Measurements from ENCODE around the gene MRPL52. TPM values are rescaled to one million over a fixed set of nuclear protein-coding genes. Genes with fewer than 3 reads are reported as not detected.
"Not testable (repeated sequence)": the region's sequence is repeated elsewhere in the genome, so short reads cannot be mapped to it uniquely, and the experiment has no call there.

Gene MRPL52
- total RNA-seq, 1 donor from 2014 or later, result 196 TPM

DNA sequence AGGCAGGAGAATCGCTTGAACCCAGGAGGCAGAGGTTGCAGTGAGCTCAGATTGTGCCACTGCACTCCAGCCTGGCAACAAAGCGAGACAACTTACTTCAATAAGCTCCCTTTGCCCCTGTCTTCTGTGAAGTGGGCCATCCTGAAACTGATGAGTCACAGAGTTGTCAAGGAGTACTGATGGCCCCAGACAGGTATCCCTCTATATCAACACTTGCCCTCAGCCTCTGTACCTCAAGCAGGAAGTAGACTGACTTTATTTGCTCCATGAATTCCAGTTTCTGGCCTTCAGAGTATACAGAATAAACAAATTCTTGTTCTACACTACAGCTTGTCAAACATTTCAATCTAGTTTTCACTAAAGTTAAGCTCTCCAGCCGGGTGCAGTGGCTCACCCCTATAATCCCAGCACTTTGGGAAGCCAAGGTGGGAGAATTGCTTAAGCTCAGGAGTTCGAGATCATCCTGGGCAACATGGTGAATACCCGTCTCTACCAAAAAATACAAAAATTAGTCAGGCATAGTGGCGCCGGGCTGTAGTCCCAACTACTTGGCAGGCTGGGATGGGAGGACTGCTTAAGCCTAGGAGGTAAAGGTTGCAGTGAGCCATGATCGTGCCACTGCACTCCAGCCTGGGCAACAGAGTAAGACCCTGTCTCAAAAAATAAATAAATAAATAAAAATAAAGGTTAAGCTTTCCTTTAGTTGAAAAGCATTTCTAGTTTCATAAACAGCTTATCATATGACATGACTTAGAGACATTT, 25.5 kb downstream of the MRPL52 start:
- Mint-ChIP-seq H3K4me3 (no peak overlapping the region), H3K4me1 (ENCODE audit: low read depth) (peaks cover 49% of the 10 kb centered on the region), H3K9me3 (no peaks in the 10 kb centered on the region), H3K27ac (no peak overlapping the region), H3K36me3 (ENCODE audit: low read depth) (peaks cover 3% of the 10 kb centered on the region), H3K27me3 (ENCODE audit: insufficient read depth) (peaks cover 14% of the 10 kb centered on the region)
- DNase-seq (ENCODE audit: low spot score), result no peak
- intact Hi-C loops (cut with micrococcal nuclease), result loop anchor here (5.0 to 10.0 kb wide), 3 partner anchors 268 to 990 kb away; partner anchors contain the start of gene DAD1

DNA sequence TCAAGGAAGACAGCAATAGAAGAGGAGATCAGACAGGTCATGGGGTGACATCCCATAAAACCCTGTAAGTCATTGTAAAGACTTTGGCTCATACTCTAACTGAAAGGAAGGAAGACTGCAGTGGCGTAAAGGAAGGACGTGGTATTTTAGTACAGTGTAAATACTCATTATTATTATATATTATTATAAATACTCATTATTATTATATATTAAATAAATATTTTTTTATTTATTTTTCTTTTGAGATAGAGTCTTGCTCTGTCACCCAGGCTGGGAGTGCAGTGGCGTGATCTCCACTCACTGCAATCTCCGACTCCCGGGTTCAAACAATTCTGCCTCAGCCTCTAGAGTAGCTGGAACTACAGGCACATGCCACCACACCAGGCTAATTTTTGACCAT, 26.7 kb downstream of the MRPL52 start:
- H3K36me3 Mint-ChIP-seq (ENCODE audit: low read depth), result peaks cover 4% of the 10 kb centered on the region
- H3K27ac Mint-ChIP-seq, result no peak overlapping the region
- H3K4me1 Mint-ChIP-seq (ENCODE audit: low read depth), result peaks cover 45% of the 10 kb centered on the region
- H3K9me3 Mint-ChIP-seq, result peaks cover 2% of the 10 kb centered on the region
- H3K4me3 Mint-ChIP-seq, result no peak overlapping the region
- no peak for DNase-seq (ENCODE audit: low spot score)
- peaks cover 25% of the 10 kb centered on the region for H3K27me3 Mint-ChIP-seq (ENCODE audit: insufficient read depth)
- intact Hi-C loops (cut with micrococcal nuclease), result loop anchor here (10.0 kb wide), 2 partner anchors 862 to 992 kb away; no protein-coding TSS in a partner anchor

DNA sequence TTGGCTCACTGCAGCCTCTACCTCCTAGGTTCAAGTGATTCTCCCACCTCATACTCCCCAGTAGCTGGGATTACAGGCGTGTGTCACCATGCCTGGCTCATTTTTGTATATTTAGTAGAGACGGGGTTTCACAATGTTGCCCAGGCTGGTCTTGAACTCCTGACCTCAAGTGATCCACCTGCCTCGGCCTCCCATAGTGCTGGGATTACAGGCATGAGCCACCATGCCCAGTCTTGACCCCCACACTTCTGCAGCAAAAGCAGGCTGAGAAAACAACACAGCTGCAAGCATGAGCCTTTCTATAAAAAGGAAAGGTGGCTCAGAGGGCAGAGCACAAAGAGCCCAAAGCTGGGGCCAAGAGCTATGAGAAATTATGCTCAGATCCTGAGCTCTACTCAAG, 30.7 kb downstream of the MRPL52 start:
- H3K27ac Mint-ChIP-seq; DNase-seq (ENCODE audit: low spot score); intact Hi-C loops (cut with micrococcal nuclease); H3K36me3 Mint-ChIP-seq (ENCODE audit: low read depth); H3K9me3 Mint-ChIP-seq; H3K4me3 Mint-ChIP-seq: not testable (repeated sequence)
- H3K27me3 Mint-ChIP-seq (ENCODE audit: insufficient read depth), result peaks cover 30% of the 10 kb centered on the region
- H3K4me1 Mint-ChIP-seq (ENCODE audit: low read depth), result peaks cover 21% of the 10 kb centered on the region

DNA sequence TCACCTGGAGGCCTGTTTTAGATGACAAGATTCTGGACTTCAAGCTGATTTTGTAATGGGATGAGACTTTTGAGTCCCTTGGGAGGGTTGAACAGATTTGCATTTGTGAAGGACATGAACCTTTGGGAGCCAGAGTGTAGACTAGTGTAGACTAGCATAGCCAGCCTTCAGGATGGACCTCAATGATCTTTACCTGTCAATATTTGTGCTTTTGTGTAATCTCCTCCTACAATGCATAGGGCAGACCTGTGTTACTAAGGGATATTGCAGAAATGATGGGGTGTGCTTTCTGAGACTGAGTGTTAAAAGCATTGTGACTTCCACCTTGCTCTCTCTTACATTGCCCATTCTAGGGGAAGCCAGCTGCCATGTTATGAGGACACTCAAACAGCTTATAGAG, 32.0 kb downstream of the MRPL52 start:
- peaks cover 7% of the 10 kb centered on the region for H3K36me3 Mint-ChIP-seq (ENCODE audit: low read depth)
- peaks cover 26% of the 10 kb centered on the region for H3K27me3 Mint-ChIP-seq (ENCODE audit: insufficient read depth)
- no peak overlapping the region for H3K27ac Mint-ChIP-seq
- H3K4me3 Mint-ChIP-seq, result no peak overlapping the region
- intact Hi-C loops (cut with micrococcal nuclease), result no loop called here
- H3K4me1 Mint-ChIP-seq (ENCODE audit: low read depth), result peaks cover 16% of the 10 kb centered on the region
- no peak for DNase-seq (ENCODE audit: low spot score)
- peaks cover 8% of the 10 kb centered on the region for H3K9me3 Mint-ChIP-seq

DNA sequence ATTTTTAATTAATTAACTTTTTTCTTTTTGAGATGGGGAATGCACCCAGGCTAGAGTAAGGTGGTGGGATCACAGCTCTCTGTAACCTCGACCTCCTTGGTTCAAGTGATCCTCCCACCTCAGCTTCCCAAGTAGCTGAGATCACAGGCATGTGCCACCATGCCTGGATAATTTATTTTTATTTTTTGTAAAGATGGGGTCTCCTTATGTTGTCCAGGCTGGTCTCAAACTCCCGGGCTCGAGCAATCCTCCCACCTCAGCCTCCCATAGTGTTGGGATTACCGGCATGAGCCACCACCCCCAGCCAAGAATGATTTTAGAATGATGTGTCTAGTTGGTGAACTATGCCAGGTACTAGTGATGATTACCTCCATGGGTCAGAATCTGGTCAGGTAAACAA, 35.3 kb downstream of the MRPL52 start:
- peaks cover 6% of the 10 kb centered on the region for H3K4me1 Mint-ChIP-seq (ENCODE audit: low read depth)
- peaks cover 8% of the 10 kb centered on the region for H3K9me3 Mint-ChIP-seq
- no peak overlapping the region for H3K27ac Mint-ChIP-seq
- no peak overlapping the region for H3K4me3 Mint-ChIP-seq
- peaks cover 16% of the 10 kb centered on the region for H3K27me3 Mint-ChIP-seq (ENCODE audit: insufficient read depth)
- DNase-seq (ENCODE audit: low spot score), result no peak
- H3K36me3 Mint-ChIP-seq (ENCODE audit: low read depth), result peaks cover 7% of the 10 kb centered on the region
- intact Hi-C loops (cut with micrococcal nuclease), result no loop called here

DNA sequence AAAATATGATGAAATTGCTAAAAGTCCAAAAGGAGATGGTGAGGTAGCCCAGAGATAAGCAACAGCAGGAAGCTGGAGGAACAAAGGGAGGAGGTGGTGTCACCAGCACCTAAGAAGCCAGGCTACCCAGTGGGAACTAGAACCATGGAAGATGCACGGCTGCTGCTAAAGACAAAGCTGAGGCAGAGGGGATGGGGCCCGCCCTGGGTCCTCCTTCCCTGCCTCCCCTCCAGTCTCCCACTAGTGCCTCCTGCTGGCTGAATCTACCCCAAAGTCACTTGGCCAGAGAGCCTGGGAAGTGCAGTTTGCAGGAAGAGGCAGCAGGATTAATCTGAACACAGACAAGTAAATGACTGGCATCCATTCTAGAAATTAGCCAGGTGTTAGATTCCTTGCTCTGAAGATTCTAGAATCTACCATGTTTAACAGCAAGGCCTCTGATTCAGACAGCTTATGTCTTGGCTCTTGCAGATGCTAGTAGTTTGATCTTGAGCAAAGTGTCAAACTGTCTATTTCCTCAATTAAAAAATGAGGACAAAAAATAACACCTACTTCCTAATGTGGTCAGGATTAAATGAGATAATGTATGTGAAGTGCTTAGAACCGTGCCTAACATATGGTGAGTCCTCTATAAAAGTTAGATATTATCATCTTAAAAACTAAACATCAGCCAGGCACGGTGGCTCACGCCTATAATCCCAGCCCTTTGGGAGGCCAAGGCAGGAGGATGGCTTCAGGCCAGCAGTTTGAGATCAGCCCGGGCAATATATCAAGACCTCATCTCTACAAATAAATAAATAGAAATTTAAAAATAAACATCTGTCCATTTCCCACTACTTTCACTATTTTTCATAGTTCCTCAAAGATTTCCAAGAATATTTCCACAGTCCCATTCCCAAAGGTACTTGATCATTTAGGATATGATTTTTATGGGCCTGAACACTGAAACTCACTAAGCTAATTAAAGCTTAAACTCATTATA, 36.0 kb downstream of the MRPL52 start:
- intact Hi-C loops (cut with micrococcal nuclease), result no loop called here
- Mint-ChIP-seq H3K27ac (no peak overlapping the region), H3K27me3 (ENCODE audit: insufficient read depth) (peaks cover 12% of the 10 kb centered on the region), H3K36me3 (ENCODE audit: low read depth) (peaks cover 7% of the 10 kb centered on the region), H3K9me3 (peaks cover 8% of the 10 kb centered on the region), H3K4me1 (ENCODE audit: low read depth) (peaks cover 11% of the 10 kb centered on the region), H3K4me3 (no peak overlapping the region)
- no peak for DNase-seq (ENCODE audit: low spot score)

DNA sequence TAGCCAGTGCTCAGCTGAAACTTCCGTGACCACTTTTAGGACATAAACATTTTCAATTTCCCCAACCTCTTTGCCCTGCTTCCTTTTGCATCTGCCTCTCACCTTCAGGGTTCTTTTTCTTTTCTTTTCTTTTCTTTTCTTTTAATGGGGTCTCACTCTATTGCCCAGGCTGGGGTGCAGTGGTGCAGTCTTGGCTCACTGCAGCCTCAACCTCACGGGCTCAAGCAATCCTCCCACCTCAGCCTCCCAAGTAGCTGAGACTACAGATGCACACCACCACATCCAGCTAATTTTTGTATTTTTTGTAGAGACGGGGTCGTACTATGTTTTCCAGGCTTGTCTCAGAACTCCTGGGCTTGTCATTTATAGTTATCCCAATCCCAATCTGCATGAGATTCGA, 37.2 kb downstream of the MRPL52 start:
- intact Hi-C loops (cut with micrococcal nuclease), result no loop called here
- peaks cover 5% of the 10 kb centered on the region for H3K36me3 Mint-ChIP-seq (ENCODE audit: low read depth)
- H3K27me3 Mint-ChIP-seq (ENCODE audit: insufficient read depth), result peaks cover 2% of the 10 kb centered on the region
- peaks cover 19% of the 10 kb centered on the region for H3K4me1 Mint-ChIP-seq (ENCODE audit: low read depth)
- H3K27ac Mint-ChIP-seq, result no peak overlapping the region
- no peak overlapping the region for H3K4me3 Mint-ChIP-seq
- no peak for DNase-seq (ENCODE audit: low spot score)
- H3K9me3 Mint-ChIP-seq, result peaks cover 2% of the 10 kb centered on the region

DNA sequence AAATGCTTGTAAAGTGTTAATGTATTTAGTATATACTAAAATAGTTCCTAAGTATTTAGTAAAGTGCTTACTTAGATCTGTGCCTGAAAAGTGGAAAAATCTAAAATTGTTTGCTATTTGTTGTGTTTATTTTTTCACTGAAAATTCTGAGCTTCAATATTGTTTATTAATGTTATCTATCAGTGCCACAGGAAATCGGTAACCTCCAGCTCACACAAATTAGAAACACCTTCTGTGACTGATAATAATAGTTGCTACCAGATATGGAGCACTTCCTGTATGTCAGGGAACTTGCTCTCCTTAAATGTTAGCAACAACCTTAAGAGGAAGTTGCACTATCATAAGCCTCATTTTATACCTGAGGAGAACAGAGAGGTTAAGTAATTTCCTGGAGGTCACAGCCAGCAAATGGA, 41.1 kb downstream of the MRPL52 start:
- Mint-ChIP-seq H3K27me3 (ENCODE audit: insufficient read depth) (no peaks in the 10 kb centered on the region), H3K4me1 (ENCODE audit: low read depth) (peaks cover 27% of the 10 kb centered on the region), H3K36me3 (ENCODE audit: low read depth) (peaks cover 18% of the 10 kb centered on the region), H3K4me3 (peak overlapping the region; percentile 91), H3K9me3 (no peaks in the 10 kb centered on the region), H3K27ac (peak overlapping the region; percentile 95)
- DNase-seq (ENCODE audit: low spot score), result no peak
- intact Hi-C loops (cut with micrococcal nuclease), result loop anchor here (1.0 to 5.0 kb wide), 11 partner anchors 13 to 1602 kb away; partner anchors contain the start of genes ABHD4, ACIN1, C14orf119 and DAD1

DNA sequence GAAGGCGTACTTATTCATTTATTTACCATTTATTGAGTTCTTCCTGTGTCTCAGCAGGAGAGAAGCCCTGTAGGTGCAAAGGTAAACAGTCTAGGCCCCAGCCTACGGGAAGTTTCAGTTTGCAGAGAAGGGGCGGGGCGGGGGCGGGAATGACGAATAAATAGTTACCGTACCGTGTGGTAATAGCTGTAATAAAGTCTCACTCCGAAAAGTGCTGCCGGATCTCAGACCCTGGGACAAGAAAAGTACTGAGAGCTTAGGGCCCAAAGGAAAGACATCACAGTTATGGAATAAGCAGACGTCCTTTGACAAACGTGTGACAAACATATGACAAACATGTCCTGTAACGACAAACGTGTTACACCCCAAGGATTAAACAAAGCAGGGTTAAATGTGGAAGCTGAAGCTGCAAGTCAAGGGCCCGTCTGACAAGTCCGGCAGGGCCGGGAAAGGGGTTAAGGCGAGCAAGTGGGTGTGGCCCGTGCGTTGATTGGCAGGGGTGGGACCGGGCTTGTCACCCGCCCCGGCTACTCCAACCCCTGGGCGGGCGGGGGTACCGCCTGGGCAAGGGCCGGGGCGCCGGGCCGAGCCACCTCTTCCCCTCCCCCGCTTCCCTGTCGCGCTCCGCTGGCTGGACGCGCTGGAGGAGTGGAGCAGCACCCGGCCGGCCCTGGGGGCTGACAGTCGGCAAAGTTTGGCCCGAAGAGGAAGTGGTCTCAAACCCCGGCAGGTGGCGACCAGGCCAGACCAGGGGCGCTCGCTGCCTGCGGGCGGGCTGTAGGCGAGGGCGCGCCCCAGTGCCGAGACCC, 41.7 kb downstream of the MRPL52 start, which contains the start of gene LRP10:
LRP10 (plus strand) TSS at position 517 of the 809 bp plus-strand sequence. CDS start 564 bp downstream, outside the sequence.
- no peaks in the 10 kb centered on the region for H3K9me3 Mint-ChIP-seq
- H3K27me3 Mint-ChIP-seq (ENCODE audit: insufficient read depth), result no peaks in the 10 kb centered on the region
- H3K27ac Mint-ChIP-seq, result peak within 1 kb of the TSS; percentile 95
- peak within 1 kb of the TSS; percentile 91 for H3K4me3 Mint-ChIP-seq
- peaks cover 24% of the 10 kb centered on the region for H3K36me3 Mint-ChIP-seq (ENCODE audit: low read depth)
- peaks cover 26% of the 10 kb centered on the region for H3K4me1 Mint-ChIP-seq (ENCODE audit: low read depth)
- peak; percentile 79 for DNase-seq (ENCODE audit: low spot score)
- intact Hi-C loops (cut with micrococcal nuclease), result loop anchor here (1.0 to 5.0 kb wide), 14 partner anchors 13 to 1602 kb away; partner anchors contain the start of genes ABHD4, ACIN1, C14orf119 and DAD1

DNA sequence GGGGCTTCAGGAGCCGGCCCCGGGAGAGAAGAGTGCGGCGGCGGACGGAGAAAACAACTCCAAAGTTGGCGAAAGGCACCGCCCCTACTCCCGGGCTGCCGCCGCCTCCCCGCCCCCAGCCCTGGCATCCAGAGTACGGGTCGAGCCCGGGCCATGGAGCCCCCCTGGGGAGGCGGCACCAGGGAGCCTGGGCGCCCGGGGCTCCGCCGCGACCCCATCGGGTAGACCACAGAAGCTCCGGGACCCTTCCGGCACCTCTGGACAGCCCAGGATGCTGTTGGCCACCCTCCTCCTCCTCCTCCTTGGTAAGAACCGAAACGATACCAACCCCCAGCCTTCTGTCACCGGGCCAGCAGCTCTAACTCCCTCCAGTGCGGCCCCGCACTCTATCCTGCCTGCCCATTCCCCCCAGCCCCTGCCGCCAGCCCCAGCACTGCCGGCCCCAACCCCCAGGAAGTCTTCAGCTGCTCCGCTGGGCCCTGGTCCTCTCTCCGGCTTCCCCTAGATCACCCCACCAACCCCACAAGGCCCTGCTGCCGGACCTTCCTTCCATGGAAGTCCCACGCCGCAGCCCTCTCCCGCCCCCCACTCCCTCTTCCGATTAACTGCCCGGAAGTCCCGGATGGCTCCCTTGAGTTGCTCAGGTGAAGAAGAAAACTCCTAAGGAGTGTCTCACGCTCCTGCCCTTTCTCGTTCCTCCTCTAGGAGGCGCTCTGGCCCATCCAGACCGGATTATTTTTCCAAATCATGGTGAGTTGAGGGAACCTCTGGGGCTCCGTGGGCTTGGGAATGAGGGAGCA, 42.5 kb downstream of the MRPL52 start:
- peak; percentile 63 for DNase-seq (ENCODE audit: low spot score)
- H3K27me3 Mint-ChIP-seq (ENCODE audit: insufficient read depth), result no peaks in the 10 kb centered on the region
- H3K4me3 Mint-ChIP-seq, result peak overlapping the region; percentile 91
- H3K4me1 Mint-ChIP-seq (ENCODE audit: low read depth), result peaks cover 22% of the 10 kb centered on the region
- peaks cover 23% of the 10 kb centered on the region for H3K36me3 Mint-ChIP-seq (ENCODE audit: low read depth)
- intact Hi-C loops (cut with micrococcal nuclease), result loop anchor here (1.0 to 5.0 kb wide), 4 partner anchors 28 to 955 kb away; partner anchors contain the start of gene PRMT5
- H3K27ac Mint-ChIP-seq, result peak overlapping the region; percentile 80
- H3K9me3 Mint-ChIP-seq, result no peaks in the 10 kb centered on the region

DNA sequence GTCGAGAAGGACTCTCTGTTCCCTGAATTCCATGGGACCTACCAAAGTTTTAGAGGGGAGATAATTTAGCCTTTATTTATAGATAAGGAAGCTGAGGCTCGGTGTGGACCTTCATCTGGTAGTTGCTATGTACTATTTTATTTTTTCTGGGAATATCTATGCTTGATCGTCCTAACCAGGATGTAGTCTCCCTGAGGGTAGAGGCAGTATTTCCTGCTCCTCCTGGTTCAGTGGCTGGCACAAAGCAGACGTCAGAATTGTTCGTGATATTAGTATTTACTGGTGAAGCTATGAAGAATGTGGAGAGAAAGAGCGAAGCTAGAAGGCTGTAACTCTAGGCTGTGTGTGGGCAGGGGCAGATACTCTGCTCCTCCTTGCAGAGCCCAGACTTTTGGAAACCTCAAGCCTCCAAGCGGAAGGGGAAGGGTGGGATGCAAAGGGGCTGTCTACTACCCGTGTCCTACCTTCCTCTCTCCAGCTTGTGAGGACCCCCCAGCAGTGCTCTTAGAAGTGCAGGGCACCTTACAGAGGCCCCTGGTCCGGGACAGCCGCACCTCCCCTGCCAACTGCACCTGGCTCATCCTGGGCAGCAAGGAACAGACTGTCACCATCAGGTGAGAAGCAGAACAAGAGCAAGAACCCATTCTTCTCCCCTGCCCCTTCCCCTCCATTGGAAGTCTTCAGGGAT, 43.3 kb downstream of the MRPL52 start:
- H3K4me3 Mint-ChIP-seq, result peak overlapping the region; percentile 87
- peaks cover 22% of the 10 kb centered on the region for H3K4me1 Mint-ChIP-seq (ENCODE audit: low read depth)
- DNase-seq (ENCODE audit: low spot score), result no peak
- no peaks in the 10 kb centered on the region for H3K27me3 Mint-ChIP-seq (ENCODE audit: insufficient read depth)
- H3K36me3 Mint-ChIP-seq (ENCODE audit: low read depth), result peaks cover 29% of the 10 kb centered on the region
- H3K27ac Mint-ChIP-seq, result peak overlapping the region; percentile 80
- intact Hi-C loops (cut with micrococcal nuclease), result loop anchor here (1.0 to 5.0 kb wide), 4 partner anchors 27 to 956 kb away; partner anchors contain the start of gene PRMT5
- no peaks in the 10 kb centered on the region for H3K9me3 Mint-ChIP-seq

Data from activated T-helper 1 cell treated with anti-CD3 and anti-CD28 coated beads, Interleukin-12 subunit alpha, Interleukin-12 subunit beta, Interleukin-2, Interleukin-4 antibody, amounts not matched to agents 30 ng/mL and 10 ng/mL and 1 ng/mL, durations not matched to agents 14 hours and 24 hours and 36 hours (primary cell).